GM12878 (cell line): ENCODE measurements around the gene ANGPTL5. TPM values are rescaled to one million over a fixed set of nuclear protein-coding genes. Genes with fewer than 3 reads are reported as not detected.
A peak's percentile ranks its signal among the peaks of the same experiment; 100 is the strongest.

ENCODE experiments used
- ATF7 ChIP-seq: fragments of 450-650 bp; IDR thresholded peaks from 2 replicates; pipeline ENCODE4 v1.6.1; 2016; ENCODE audit warnings: low read depth, mild to moderate bottlenecking
- IKZF1 ChIP-seq: fragments of 450-650 bp; conservative IDR thresholded peaks from 2 replicates; pipeline ENCODE4 v1.6.1; 2017; ENCODE audit warnings: antibody characterized with exemption, mild to moderate bottlenecking
- IKZF2 ChIP-seq, 2 experiments: fragments of 450-650 bp; IDR thresholded peaks; 2 replicates each; pipeline ENCODE4 v1.6.1; 2017; ENCODE audit warnings: mild to moderate bottlenecking in 2 of 2, moderate library complexity in 2 of 2
- PKNOX1 ChIP-seq: fragments of 450-650 bp; IDR thresholded peaks from 2 replicates; pipeline ENCODE4 v1.6.1; 2016; ENCODE audit warnings: mild to moderate bottlenecking
- RFX5 ChIP-seq: IDR thresholded peaks from 2 replicates; pipeline ENCODE4 v1.6.1; 2011; ENCODE audit warnings: low read depth, low read length, improper control_type of control experiment
- RUNX3 ChIP-seq: IDR thresholded peaks from 2 replicates; pipeline ENCODE4 v1.6.1; 2012; ENCODE audit warnings: low read length, inconsistent platforms
- SP1 ChIP-seq: IDR thresholded peaks from one replicate; pipeline ENCODE4 v1.6.1; 2011; ENCODE audit warnings: low read depth, low read length
- SPI1 ChIP-seq: IDR thresholded peaks from 2 replicates; pipeline ENCODE4 v1.6.1; 2011; ENCODE audit warnings: low read depth, mild to moderate bottlenecking, low read length, moderate library complexity, borderline replicate concordance; ENCODE audit not compliant: insufficient read depth
- SUZ12 ChIP-seq: fragments of 200-600 bp; sonication (generic); IDR thresholded peaks from one replicate; pipeline ENCODE4 v1.6.1; 2018; ENCODE audit warnings: antibody characterized with exemption, mild to moderate bottlenecking; ENCODE audit not compliant: unreplicated experiment
- YY1 ChIP-seq: IDR thresholded peaks from 2 replicates; pipeline ENCODE4 v1.6.1; 2011; ENCODE audit warnings: low read depth, mild to moderate bottlenecking, low read length
- polyA plus RNA-seq, 11 experiments: library from polyadenylated mRNA; depleted of rRNA in 4 of 11; unstranded in 6 of 11; stranded (reverse) in 5 of 11; fragments of >200 nt; fragmentation: Nextera tagmentation in 4 of 11; fragmentation: Illumina TruSeq in 1 of 11; extraction: Ambion mirVana in 4 of 11; extraction: Trizol in 1 of 11; gene quantifications; 1 replicate in 1 of 11; 2 replicates in 10 of 11; pipeline versions ENCODE4 v1.2.1 to v1.2.3, GENCODE V29; 2011 to 2016; ENCODE audit warnings: inconsistent platforms in 2 of 11, missing spikeins in 2 of 11, low read depth in 1 of 11
- total RNA-seq, 4 experiments: library from RNA; depleted of rRNA in 3 of 4; stranded (reverse); fragments of >200 nt in 3 of 4; fragmentation: Illumina TruSeq in 1 of 4; extraction: Trizol in 1 of 4; gene quantifications; 2 replicates each; pipeline versions ENCODE4 v1.2.1 to v1.2.3, GENCODE V29; 2013 to 2021
- TF ChIP-seq, protein P1 (sequence below): IDR thresholded peaks from 2 replicates; pipeline ENCODE4 v1.6.1; 2012; ENCODE audit warnings: low read length, inconsistent platforms
- TF ChIP-seq, protein P2 (sequence below): IDR thresholded peaks from 2 replicates; pipeline ENCODE4 v1.6.1; 2011; ENCODE audit warnings: borderline replicate concordance, low read depth, mild to moderate bottlenecking, moderate library complexity, mixed read lengths, low read length; ENCODE audit not compliant: insufficient read depth; ENCODE audit errors: extremely low read length
- TF ChIP-seq, protein P3 (sequence below), 3 experiments: IDR thresholded peaks in 2 of 3; conservative IDR thresholded peaks in 1 of 3; 2 replicates each; pipeline ENCODE4 v1.5.1; 2011; ENCODE audit warnings: low read depth in 3 of 3, low read length in 3 of 3, mild to moderate bottlenecking in 3 of 3, control low read depth in 2 of 3, moderate library complexity in 2 of 3, inconsistent platforms in 1 of 3, mixed read lengths in 1 of 3; ENCODE audit not compliant: control insufficient read depth in 2 of 3, insufficient read depth in 1 of 3; ENCODE audit errors: extremely low read depth in 1 of 3

The ANGPTL5 gene
- total and polyA plus RNA-seq, 10 of the 15 experiments (the other 5 are each of a cell fraction or from before 2014, with no cell fraction given), result not detected

- TF ChIP-seq ATF7 (no peak), RUNX3 (no peak), YY1 (peak; percentile 95), IKZF2 (IDR thresholded peaks at IDR 0.05) (no peak), PKNOX1 (peak; percentile 67), SUZ12 (no peak), IKZF1 (peak; percentile 58), SP1 (peak; percentile 40), RFX5 (no peak), SPI1 (no peak)
- TF ChIP-seq, protein P1, sequence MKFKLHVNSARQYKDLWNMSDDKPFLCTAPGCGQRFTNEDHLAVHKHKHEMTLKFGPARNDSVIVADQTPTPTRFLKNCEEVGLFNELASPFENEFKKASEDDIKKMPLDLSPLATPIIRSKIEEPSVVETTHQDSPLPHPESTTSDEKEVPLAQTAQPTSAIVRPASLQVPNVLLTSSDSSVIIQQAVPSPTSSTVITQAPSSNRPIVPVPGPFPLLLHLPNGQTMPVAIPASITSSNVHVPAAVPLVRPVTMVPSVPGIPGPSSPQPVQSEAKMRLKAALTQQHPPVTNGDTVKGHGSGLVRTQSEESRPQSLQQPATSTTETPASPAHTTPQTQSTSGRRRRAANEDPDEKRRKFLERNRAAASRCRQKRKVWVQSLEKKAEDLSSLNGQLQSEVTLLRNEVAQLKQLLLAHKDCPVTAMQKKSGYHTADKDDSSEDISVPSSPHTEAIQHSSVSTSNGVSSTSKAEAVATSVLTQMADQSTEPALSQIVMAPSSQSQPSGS, result no peak
- TF ChIP-seq, protein P2, sequence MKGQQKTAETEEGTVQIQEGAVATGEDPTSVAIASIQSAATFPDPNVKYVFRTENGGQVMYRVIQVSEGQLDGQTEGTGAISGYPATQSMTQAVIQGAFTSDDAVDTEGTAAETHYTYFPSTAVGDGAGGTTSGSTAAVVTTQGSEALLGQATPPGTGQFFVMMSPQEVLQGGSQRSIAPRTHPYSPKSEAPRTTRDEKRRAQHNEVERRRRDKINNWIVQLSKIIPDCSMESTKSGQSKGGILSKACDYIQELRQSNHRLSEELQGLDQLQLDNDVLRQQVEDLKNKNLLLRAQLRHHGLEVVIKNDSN, result peak; percentile 33
- TF ChIP-seq, protein P3, sequence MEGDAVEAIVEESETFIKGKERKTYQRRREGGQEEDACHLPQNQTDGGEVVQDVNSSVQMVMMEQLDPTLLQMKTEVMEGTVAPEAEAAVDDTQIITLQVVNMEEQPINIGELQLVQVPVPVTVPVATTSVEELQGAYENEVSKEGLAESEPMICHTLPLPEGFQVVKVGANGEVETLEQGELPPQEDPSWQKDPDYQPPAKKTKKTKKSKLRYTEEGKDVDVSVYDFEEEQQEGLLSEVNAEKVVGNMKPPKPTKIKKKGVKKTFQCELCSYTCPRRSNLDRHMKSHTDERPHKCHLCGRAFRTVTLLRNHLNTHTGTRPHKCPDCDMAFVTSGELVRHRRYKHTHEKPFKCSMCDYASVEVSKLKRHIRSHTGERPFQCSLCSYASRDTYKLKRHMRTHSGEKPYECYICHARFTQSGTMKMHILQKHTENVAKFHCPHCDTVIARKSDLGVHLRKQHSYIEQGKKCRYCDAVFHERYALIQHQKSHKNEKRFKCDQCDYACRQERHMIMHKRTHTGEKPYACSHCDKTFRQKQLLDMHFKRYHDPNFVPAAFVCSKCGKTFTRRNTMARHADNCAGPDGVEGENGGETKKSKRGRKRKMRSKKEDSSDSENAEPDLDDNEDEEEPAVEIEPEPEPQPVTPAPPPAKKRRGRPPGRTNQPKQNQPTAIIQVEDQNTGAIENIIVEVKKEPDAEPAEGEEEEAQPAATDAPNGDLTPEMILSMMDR (IDR thresholded peaks at IDR 0.05 in 2 of 3, conservative IDR thresholded peaks at IDR 0.05 in 1 of 3; ENCODE audit: control insufficient read depth in 2 of 3, extremely low read depth in 1 of 3, insufficient read depth in 1 of 3, low read depth in 3 of 3, low read length in 3 of 3), result peak in 2 of 3 experiments; percentile 5 to 11; a peak in 1 of 6 replicates
These were observed 1.4 kb downstream of the ANGPTL5 start, which contains the start of gene CEP126 (continued) for GRCh38 chr11:101914738-101915426.
